Thyroid gland (tissue), 4 donors: ENCODE results near the gene EEF2. TPM values are rescaled to one million over a fixed set of nuclear protein-coding genes. Genes with fewer than 3 reads are reported as not detected.
A peak's percentile ranks its signal among the peaks of the same experiment; 100 is the strongest.

Source experiments
- DNase-seq, 2 donors: peaks; one replicate each; pipeline ENCODE4 v3.0.0-alpha.2; 2019
- H3K27ac ChIP-seq, 3 donors: fragments of 200-600 bp; sonication (generic); 1 replicate in 2 of 3; 2 replicates in 1 of 3; pipeline ENCODE4 v1.5.1; 2016 to 2019; ENCODE audit warnings: mild to moderate bottlenecking in 1 of 3, moderate library complexity in 1 of 3
- H3K27me3 ChIP-seq: fragments of 200-600 bp; sonication (generic); one replicate; pipeline ENCODE4 v1.5.1; 2019
- H3K36me3 ChIP-seq, 2 donors: fragments of 200-600 bp; sonication (generic); one replicate each; pipeline ENCODE4 v1.5.1; 2016 to 2019
- H3K4me1 ChIP-seq, 2 donors: fragments of 200-600 bp; sonication (generic); one replicate each; pipeline ENCODE4 v1.5.1; 2017 to 2019
- H3K4me3 ChIP-seq, 3 donors: fragments of 200-600 bp; sonication (generic); replicated peaks in 1 of 3; 1 replicate in 2 of 3; 2 replicates in 1 of 3; pipeline ENCODE4 v1.5.1; 2016; ENCODE audit warnings: mild to moderate bottlenecking in 1 of 3
- H3K9me3 ChIP-seq: fragments of 200-600 bp; sonication (generic); one replicate; pipeline ENCODE4 v1.5.1; 2017
- CTCF ChIP-seq, 6 experiments: fragments of 200-600 bp in 3 of 6; fragments of 450-650 bp in 3 of 6; sonication (generic) in 3 of 6; IDR thresholded peaks; one replicate each; pipeline ENCODE4 v1.5.1; 2016 to 2019; ENCODE audit warnings: antibody characterized with exemption in 6 of 6, mild to moderate bottlenecking in 2 of 6, inconsistent platforms in 1 of 6, moderate library complexity in 1 of 6
- POLR2A ChIP-seq, 2 donors: fragments of 450-650 bp; IDR thresholded peaks; one replicate each; pipeline ENCODE4 v1.6.1; 2017; ENCODE audit warnings: antibody characterized with exemption in 2 of 2, mild to moderate bottlenecking in 2 of 2, moderate library complexity in 1 of 2
- WGBS, 2 donors: methylation state at CpG; one replicate each; pipeline ENCODE4 v1.1.5; 2017; 5-methylcytosine and 5-hydroxymethylcytosine counted together
- intact Hi-C: fragments of 100-400 bp; cut with DNase I; formaldehyde crosslinking; loops from one replicate; pipeline ENCODE4 v1.15.1; 2023
- total RNA-seq, 4 donors: library from RNA; depleted of rRNA; stranded (reverse); fragments of >200 nt; gene quantifications; one replicate each; pipeline ENCODE4 v1.2.3, GENCODE V29; 2016

Gene EEF2
- total RNA-seq, 4 donors from 2014 or later: 1,432 to 2,189 (median 1,729) TPM

GRCh38 chr19:3990815-3991117, 5.5 kb upstream of the EEF2 start:
- H3K27ac ChIP-seq: no peak overlapping the region
- no peaks in the 10 kb centered on the region for H3K27me3 ChIP-seq
- H3K9me3 ChIP-seq: no peaks in the 10 kb centered on the region
- H3K4me3 ChIP-seq: no peak overlapping the region
- no peak for DNase-seq
- H3K36me3 ChIP-seq: no peaks in the 10 kb centered on the region
- intact Hi-C loops: no loop called here
- no peak for TF ChIP-seq CTCF (IDR thresholded peaks at IDR 0.05)
- 73 to 79% methylated on average over 3 of the region's 3 CpGs for WGBS, 2 donors
- H3K4me1 ChIP-seq: peaks cover 12 to 24% of the 10 kb centered on the region in 2 donors

GRCh38 chr19:3987619-3988371, 2.5 kb upstream of the EEF2 start:
- DNase-seq: peak; percentile 89
- Histone ChIP-seq H3K27me3 (no peaks in the 10 kb centered on the region), H3K9me3 (no peaks in the 10 kb centered on the region), H3K4me1 (peaks cover 24 to 40% of the 10 kb centered on the region in 2 donors), H3K27ac (peak overlapping the region; percentile 67 to 99 (median 98)), H3K4me3 (no peak overlapping the region), H3K36me3 (peaks cover 13 to 14% of the 10 kb centered on the region in 2 donors)
- intact Hi-C loops: loop anchor here (10.0 kb wide), 1 partner anchor 197 kb away; the partner anchor contains the start of genes ANKRD24 and SIRT6
- TF ChIP-seq POLR2A (IDR thresholded peaks at IDR 0.05) (no peak), CTCF (IDR thresholded peaks at IDR 0.05) (peak; percentile 76 to 93 (median 86))
- 14 to 15% methylated on average over 30 of the region's 30 CpGs for WGBS, 2 donors

- H3K27ac ChIP-seq: peak overlapping the region; percentile 67 to 99 (median 98)
- H3K4me1 ChIP-seq: peaks cover 24 to 40% of the 10 kb centered on the region in 2 donors
- no peaks in the 10 kb centered on the region for H3K27me3 ChIP-seq
- H3K36me3 ChIP-seq: peaks cover 27 to 28% of the 10 kb centered on the region in 2 donors
- no peaks in the 10 kb centered on the region for H3K9me3 ChIP-seq
- 2 to 3% methylated on average over 21 of the region's 21 CpGs for WGBS, 2 donors
- intact Hi-C loops: loop anchor here (10.0 kb wide), 1 partner anchor 198 kb away; the partner anchor contains the start of genes ANKRD24 and SIRT6
- peak in 1 of 2 donors; percentile 47 for TF ChIP-seq POLR2A (IDR thresholded peaks at IDR 0.05)
- TF ChIP-seq CTCF (IDR thresholded peaks at IDR 0.05): peak in 4 of 6 experiments; percentile 43 to 76 (median 62)
- peak overlapping the region in 1 of 3 donors; percentile 74 for H3K4me3 ChIP-seq
- DNase-seq: peak; percentile 78 to 83
Observed at GRCh38 chr19:3986260-3987041, 1.2 kb upstream of the EEF2 start.

GRCh38 chr19:3985643-3986259, 488 bp upstream of the EEF2 start:
- 3 to 4% methylated on average over 19 of the region's 19 CpGs for WGBS, 2 donors
- no peaks in the 10 kb centered on the region for H3K9me3 ChIP-seq
- peaks cover 34 to 35% of the 10 kb centered on the region in 2 donors for H3K36me3 ChIP-seq
- TF ChIP-seq CTCF (IDR thresholded peaks at IDR 0.05) (no peak), POLR2A (IDR thresholded peaks at IDR 0.05) (no peak)
- DNase-seq: no peak
- peak overlapping the region; percentile 67 to 99 (median 98) for H3K27ac ChIP-seq
- peak overlapping the region in 1 of 3 donors; percentile 74 for H3K4me3 ChIP-seq
- peaks cover 24 to 40% of the 10 kb centered on the region in 2 donors for H3K4me1 ChIP-seq
- intact Hi-C loops: loop anchor here (10.0 kb wide), 1 partner anchor 199 kb away; the partner anchor contains the start of genes ANKRD24 and SIRT6
- no peaks in the 10 kb centered on the region for H3K27me3 ChIP-seq
